Stimulated activated CD4-positive, alpha-beta T cell treated with anti-CD3 and anti-CD28 coated beads, Interleukin-12 subunit alpha, Interleukin-12 subunit beta, amount 100 ng/mL, for 24 hours (primary cell): Measurements from ENCODE around the gene NPRL2.

Experiments
- DNase-seq, 2 experiments: peaks; one replicate each; pipeline ENCODE4 v3.0.0-alpha.2; 2020; ENCODE audit warnings: low read depth in 2 of 2

NPRL2 gene

DNA sequence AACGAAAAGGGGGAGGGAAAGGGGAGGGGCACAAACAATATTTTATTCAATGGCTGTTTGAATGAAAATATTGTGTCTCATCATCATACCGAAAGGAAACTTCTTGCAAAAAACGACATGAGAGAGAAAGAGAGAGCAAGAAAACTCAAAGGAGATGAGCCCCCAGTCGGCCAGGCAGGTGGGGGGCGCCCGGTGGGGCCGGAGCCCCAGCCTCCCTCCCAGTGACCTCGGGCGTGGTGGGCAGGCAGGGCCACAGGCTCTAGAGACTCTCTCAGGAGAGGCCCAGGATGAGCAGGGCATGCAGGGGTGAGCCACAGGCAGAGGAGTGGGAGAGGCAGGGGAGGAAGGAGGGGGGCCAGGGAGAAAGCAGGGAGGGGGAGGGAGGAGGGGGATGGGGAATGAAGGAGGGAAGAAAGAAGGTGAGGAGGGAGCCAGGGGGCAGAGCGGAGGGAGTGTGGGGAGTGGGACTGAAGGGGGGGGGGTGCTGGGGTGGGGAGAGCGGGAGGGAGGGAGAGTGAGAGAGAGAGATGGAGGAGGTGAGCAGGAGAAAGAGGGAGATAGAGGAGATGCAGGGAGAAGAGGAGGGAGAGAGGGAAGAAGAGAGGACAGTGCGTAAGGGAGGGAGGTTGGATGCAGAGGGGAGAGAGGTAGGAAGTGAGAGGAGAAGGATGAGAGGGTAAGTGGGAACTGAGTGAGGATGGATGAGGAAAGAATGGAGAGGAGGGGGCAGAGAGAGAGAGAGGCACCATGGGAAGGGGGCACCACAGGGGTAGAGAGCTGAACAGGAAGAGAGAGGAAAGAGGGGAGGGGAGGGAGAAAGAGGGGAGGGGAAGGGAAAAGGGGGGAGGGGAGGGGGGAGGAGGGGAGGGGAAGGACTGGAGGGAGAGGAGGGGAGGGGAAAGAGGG, 22.8 kb upstream of the NPRL2 start:
- DNase-seq: no peak

- DNase-seq: no peak
Measured at GRCh38 chr3:50372349-50372748, 21.8 kb upstream of the NPRL2 start.

DNA sequence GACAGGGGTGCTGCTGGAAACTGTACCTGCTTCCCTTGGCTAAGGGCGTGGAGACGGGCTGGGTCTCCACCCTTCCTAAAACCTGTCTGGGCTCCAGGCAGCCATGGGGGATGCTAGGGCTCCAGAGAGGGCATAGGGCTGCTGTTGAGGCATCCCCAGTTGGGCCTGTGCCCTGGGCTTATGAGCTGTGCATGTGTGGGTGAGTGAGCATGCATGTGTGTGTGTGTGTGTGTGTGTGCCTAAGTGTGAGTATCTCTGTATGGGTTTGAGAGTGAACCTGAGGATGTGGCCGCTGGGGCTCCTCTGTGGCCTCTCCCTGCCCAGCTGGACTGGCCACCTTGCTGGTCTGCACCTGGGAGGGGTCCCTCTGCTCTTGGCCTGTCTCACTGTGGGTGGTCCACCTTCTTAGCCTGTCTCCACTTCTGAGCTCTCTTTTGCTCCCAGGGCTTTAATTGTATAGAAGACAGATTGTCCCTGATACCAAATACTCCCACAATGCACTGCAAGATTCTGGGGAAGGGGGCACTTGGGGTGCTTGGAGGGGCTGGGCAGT, 20.6 kb upstream of the NPRL2 start:
- no peak for DNase-seq

- no peak for DNase-seq
Measured at GRCh38 chr3:50370594-50370993, 20.0 kb upstream of the NPRL2 start.

DNA sequence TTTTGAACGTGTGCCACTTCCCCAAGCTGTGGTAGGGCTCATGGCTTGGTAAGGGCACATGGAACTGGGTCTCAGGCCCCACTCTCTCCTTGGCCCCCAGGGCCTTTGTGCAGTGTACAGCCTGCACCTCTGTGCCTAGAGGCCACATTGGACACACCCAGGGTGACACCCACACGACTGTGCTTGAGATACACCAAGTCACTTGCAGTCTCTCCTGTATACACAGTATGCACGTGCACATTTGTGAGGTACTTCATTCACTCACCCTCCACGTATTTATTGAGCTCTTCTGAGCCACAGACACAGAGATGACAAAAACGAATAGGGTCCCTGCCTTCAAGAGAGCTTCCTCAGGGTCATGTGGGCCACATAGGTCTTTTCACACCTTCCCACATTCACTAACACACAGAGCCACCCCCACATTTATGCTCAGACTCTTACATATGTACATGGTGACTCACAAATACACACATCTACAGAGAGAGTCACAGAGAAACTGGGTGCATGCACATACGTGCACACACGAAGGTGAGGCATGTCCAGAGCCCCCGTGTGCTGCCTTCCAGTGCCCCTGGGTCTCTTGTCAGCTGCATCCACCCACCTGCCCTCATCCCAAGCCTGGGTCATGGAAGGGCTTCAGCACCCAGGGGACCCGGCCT, 18.6 kb upstream of the NPRL2 start:
- no peak for DNase-seq

GRCh38 chr3:50365842-50366220, 15.3 kb upstream of the NPRL2 start:
- DNase-seq: no peak

DNA sequence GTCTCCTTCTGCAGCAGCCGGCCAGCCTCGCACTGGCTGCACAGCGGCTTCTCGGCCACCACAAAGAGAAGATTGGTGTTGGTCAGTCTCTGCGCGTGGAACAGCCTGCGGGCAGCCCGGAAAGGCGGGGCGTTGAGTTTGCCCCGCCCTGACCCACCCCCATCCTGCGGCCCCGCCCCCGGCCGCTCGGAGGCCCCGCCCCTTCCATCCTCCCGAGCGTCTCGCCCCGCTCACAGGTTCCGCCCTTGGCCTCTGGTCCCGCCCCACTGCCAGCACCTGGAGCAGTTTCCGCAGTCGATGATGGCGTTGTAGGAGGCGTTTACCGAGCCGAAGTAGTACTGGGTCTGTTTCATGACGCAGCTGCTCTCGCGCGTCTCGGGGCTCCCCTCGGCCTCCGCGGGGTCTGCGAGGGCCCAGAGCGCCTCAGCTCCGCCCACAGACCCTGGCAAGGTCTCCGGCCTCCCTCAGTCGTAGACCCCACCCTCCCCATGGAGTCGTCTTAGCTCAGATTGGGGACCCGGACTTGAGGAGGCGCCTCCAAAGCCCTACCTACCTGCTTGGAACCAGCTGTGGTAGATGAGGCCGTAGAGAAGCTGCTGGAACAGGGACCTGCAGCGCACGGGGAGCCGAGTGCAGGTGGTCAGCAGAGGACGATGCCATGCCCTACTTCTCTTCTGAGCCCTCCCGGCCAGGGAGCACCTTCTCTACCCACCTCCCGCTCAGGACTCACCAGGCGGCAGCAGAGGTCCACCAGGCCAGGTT, 14.7 kb upstream of the NPRL2 start:
- DNase-seq: peak; percentile 86 to 92

- DNase-seq: no peak
Measured at GRCh38 chr3:50364573-50365079, 14.1 kb upstream of the NPRL2 start.

- no peak for DNase-seq
Measured at GRCh38 chr3:50359760-50360110, 9.2 kb upstream of the NPRL2 start.

GRCh38 chr3:50358911-50359759, 8.6 kb upstream of the NPRL2 start, which contains the start of gene TMEM115:
Gene TMEM115, minus strand, starts transcription at chr3:50359521. Its CDS starts 458 bp downstream, at chr3:50359063.
- DNase-seq: peak; percentile 88 to 93

DNA sequence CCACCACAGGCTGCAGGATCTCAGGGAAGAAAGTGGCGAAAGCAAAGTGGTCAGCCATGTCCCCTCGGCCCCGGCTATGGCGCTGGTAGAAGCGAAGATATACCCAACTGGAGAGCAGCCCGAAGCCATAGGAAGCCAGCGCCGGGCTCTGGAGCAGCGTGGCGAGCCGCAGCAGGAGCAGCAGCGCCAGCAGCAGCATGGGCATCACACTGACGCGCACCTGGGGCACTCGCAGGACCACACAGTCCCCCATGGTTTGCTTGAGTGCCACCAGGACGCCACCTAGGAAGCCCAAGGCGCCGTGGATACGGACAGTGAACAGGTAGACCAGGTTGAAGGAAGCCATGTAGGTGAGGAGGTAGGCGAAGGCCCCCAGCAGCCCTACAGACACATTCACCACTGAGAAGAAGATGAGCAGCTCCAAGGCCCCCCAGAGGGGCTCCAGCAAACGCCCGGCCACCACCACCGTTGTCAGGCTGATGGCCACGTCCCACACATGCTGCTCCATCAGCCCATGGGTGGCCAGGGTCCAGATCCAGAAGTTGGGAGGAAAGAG, 7.9 kb upstream of the NPRL2 start:
- no peak for DNase-seq

DNA sequence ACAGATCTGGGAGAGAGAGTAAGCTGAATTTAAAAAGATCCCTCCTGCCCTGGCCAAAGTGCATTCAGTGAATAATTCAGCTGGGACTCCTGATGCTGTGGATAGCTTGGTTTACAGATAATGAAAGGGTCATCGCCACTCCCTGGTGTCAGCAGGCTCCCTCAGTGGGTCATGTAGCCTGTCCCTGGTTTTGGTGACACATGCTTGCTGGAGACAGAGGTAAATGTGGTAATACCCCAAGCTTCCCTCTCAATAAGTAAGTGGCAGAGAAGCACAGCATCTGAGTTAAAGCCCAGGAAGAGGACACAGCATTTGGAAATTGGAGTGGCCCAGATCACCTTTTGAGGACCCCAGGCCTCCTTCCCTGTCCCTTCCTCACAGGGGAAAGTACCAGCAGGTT, 6.9 kb upstream of the NPRL2 start:
- DNase-seq: no peak

GRCh38 chr3:50356553-50356952, 6.0 kb upstream of the NPRL2 start:
- DNase-seq: no peak

DNA sequence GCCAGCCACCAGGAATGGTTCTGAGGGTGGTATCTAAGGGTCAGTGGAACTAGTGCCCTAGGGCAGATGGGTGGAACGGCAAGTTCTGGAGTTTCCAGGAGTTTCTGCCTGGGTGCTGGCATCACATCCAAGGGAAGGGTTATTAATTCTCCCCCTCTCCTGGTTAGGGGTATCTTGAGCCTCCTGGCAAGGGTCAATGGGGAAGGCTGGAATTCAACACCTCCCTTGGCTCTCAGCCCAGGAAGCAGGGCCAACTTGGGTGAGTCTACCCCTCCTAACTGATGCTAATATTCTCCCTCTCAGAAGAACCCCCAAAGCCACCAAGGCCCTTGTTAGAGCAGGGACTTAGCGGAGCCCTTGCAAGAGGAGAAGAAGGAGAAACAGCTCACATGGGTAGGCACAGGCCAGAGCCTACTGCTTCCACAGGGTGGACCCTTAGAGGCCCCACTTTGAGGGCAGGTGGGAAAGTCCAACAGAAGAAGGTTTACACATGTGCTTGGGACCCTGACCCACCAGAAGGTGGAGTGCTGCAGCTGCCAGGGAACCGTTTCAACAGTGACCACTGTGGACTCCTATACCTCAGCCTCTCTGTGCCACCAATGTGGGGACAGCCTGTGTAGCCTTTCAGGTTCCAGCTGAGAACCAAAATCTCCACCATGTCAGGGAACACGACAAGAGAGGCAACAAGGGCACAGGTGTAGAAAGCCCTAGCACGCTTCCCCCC, 5.4 kb upstream of the NPRL2 start:
- no peak for DNase-seq

DNA sequence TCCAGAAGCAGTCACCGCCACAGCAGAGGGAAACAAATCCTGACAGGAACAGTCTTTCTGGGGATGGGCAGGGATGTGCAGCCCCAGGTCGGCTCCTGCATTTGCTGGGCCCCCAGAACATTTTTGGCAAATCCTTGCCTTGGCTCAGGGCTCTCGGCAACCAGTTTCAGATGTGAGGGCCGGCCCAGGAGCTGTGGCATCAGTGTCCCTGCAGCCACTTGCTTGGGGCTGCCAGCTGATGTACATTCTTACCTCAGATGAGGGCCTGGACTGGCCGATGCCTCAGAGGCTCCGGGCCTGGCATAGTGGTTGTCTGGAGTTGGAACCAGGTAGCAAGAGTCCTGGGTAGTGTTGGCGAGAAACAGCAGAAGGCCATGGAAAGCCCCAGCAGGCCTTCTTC, 4.3 kb upstream of the NPRL2 start:
- DNase-seq: no peak

GRCh38 chr3:50354186-50354764, 3.7 kb upstream of the NPRL2 start:
- DNase-seq: no peak

DNA sequence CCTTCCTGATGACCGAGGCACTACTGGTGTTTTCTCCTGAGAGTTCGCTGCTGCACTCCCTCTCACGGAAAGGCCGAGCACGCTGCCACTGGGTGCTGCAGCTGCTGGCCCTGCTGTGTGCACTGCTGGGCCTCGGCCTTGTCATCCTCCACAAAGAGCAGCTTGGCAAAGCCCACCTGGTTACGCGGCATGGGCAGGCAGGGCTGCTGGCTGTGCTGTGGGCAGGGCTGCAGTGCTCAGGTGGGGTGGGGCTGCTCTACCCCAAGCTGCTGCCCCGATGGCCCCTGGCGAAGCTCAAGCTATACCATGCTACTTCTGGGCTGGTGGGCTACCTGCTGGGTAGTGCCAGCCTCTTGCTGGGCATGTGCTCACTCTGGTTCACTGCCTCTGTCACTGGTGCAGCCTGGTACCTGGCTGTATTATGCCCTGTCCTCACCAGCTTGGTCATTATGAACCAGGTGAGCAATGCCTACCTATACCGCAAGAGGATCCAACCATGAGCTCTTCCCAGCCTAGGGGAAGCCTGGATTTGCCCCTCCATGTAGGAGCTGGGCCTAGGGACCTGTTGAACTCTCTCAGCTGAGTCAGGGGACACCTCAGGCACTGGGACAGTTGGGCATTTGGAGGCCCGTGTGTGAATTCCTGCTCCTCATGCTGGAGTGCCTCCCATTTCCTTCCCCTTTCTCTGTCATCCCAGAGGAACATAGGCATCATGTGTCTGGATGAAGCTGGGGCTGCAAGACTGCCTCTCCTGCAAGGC, 2.9 kb upstream of the NPRL2 start:
- DNase-seq: no peak

- no peak for DNase-seq
Measured at GRCh38 chr3:50352781-50353180, 2.2 kb upstream of the NPRL2 start.

DNA sequence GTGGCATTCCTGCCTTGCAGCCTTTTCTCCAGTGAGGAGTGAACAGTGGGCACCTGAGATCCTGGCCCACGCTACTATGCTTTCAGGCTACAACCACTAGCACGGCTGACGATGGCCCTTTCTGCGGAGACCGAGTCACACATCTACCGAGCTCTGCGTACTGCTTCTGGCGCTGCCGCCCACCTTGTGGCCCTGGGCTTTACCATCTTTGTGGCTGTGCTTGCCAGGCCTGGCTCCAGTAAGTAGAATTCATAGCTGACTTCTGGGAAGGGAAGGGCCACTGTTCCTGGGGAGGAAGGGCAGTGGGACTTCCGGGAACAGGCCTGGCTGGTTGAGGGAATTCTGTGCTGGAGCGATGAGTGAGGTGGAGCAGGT, 735 bp upstream of the NPRL2 start:
- DNase-seq: no peak
